BJ (cell line): ENCODE measurements around the gene KIF13A. TPM values are rescaled to one million over a fixed set of nuclear protein-coding genes. Genes with fewer than 3 reads are reported as not detected.

Experiments
- CTCF ChIA-PET: fragments of 350-600 bp; formaldehyde crosslinking; extraction: SDS; loops from one replicate; lab custom pipeline; 2021; ENCODE audit warnings: antibody characterized with exemption, inconsistent platforms; lab: Yijun Ruan, JAX
- POLR2A ChIA-PET: fragments of 300-600 bp; sonication (Branson Sonifier 250); formaldehyde crosslinking; extraction: SDS; loops from one replicate; lab custom pipeline; 2021; ENCODE audit warnings: antibody characterized with exemption; lab: Charles Lee
- DNase-seq: peaks from one replicate; pipeline ENCODE4 v3.0.0-alpha.2; 2011; ENCODE audit warnings: low read depth
- H3K27me3 ChIP-seq: 2 replicates; pipeline ENCODE4 v1.6.0; 2011; ENCODE audit warnings: low read length; ENCODE audit not compliant: control insufficient read depth, insufficient read depth
- H3K36me3 ChIP-seq: 2 replicates; pipeline ENCODE4 v1.5.1; 2011; ENCODE audit warnings: low read length; ENCODE audit not compliant: control insufficient read depth, insufficient read depth
- H3K4me3 ChIP-seq: 2 replicates; pipeline ENCODE4 v1.5.1; 2011; ENCODE audit warnings: low read depth, mild to moderate bottlenecking, control low read depth, low read length
- CTCF ChIP-seq: IDR thresholded peaks from 2 replicates; pipeline ENCODE4 v1.5.1; 2011; ENCODE audit warnings: low read depth, mild to moderate bottlenecking, control low read depth, inconsistent platforms, low read length, moderate library complexity; ENCODE audit not compliant: insufficient read depth
- polyA plus RNA-seq: library from polyadenylated mRNA; depleted of rRNA; stranded (reverse); fragments of >200 nt; gene quantifications from 2 replicates; pipeline ENCODE4 v1.2.3, GENCODE V29; 2011

The KIF13A gene
- polyA plus RNA-seq, 1 experiment: 41.4 TPM

- ChIA-PET CTCF (interaction anchor here (0.8 to 1.1 kb wide), 2 partner anchors 10 to 153 kb away, joined by 3 read pairs; no protein-coding TSS in a partner anchor), POLR2A (no interaction called here)
- TF ChIP-seq CTCF: no peak
- Histone ChIP-seq H3K4me3 (no peak overlapping the region), H3K27me3 (no peaks in the 10 kb centered on the region), H3K36me3 (no peaks in the 10 kb centered on the region)
- DNase-seq: no peak
These were observed 18.6 kb downstream of the KIF13A start for GRCh38 chr6:17968876-17969275.

GRCh38 chr6:17967668-17968518, 19.5 kb downstream of the KIF13A start:
- ChIA-PET POLR2A (no interaction called here), CTCF (interaction anchor here (1.1 kb wide), 2 partner anchors 152 to 154 kb away, joined by 3 read pairs; partner anchors contain the start of gene NHLRC1)
- Histone ChIP-seq H3K27me3 (no peaks in the 10 kb centered on the region), H3K4me3 (no peak overlapping the region), H3K36me3 (no peaks in the 10 kb centered on the region)
- TF ChIP-seq CTCF: no peak
- no peak for DNase-seq

- Histone ChIP-seq H3K4me3 (no peak overlapping the region), H3K36me3 (no peaks in the 10 kb centered on the region), H3K27me3 (no peaks in the 10 kb centered on the region)
- DNase-seq: no peak
- no peak for TF ChIP-seq CTCF
- CTCF ChIA-PET: interaction anchor here (0.6 to 1.1 kb wide), 2 partner anchors 75 to 156 kb away, joined by 3 to 4 read pairs; partner anchors contain the start of gene NHLRC1
- POLR2A ChIA-PET: interaction anchor here (0.5 kb wide), 1 partner anchor 149 kb away, joined by 3 read pairs; no protein-coding TSS in a partner anchor
These were observed 21.0 kb downstream of the KIF13A start for GRCh38 chr6:17966451-17966850.

- ChIA-PET CTCF (interaction anchor here (1.1 to 1.6 kb wide), 3 partner anchors 9 to 157 kb away, joined by 3 to 6 read pairs (median 3); partner anchors contain the start of gene NHLRC1), POLR2A (interaction anchor here (0.6 kb wide), 1 partner anchor 19 kb away, joined by 4 read pairs; no protein-coding TSS in a partner anchor)
- Histone ChIP-seq H3K27me3 (no peaks in the 10 kb centered on the region), H3K4me3 (no peak overlapping the region), H3K36me3 (no peaks in the 10 kb centered on the region)
- peak; percentile 29 for DNase-seq
- TF ChIP-seq CTCF: no peak
These were observed 22.0 kb downstream of the KIF13A start for GRCh38 chr6:17965397-17965796.

- no peak for TF ChIP-seq CTCF
These were observed 22.8 kb downstream of the KIF13A start for GRCh38 chr6:17964633-17965032.

More at GRCh38 chr6:17964633-17965032, 22.8 kb downstream of the KIF13A start:
- H3K4me3 ChIP-seq: no peak overlapping the region
- no peaks in the 10 kb centered on the region for H3K27me3 ChIP-seq
- no peak for DNase-seq
- H3K36me3 ChIP-seq: no peaks in the 10 kb centered on the region
- ChIA-PET POLR2A (interaction anchor here (0.6 kb wide), 1 partner anchor 19 kb away, joined by 4 read pairs; no protein-coding TSS in a partner anchor), CTCF (interaction anchor here (1.1 to 1.6 kb wide), 3 partner anchors 10 to 158 kb away, joined by 3 to 6 read pairs (median 3); partner anchors contain the start of gene NHLRC1)
